DOHH2 (cell line): ENCODE measurements around the gene HMGN3.

ENCODE experiments used
- H3F3A ChIP-seq: fragments of 200-600 bp; sonication (generic), shearing (Covaris generic); 2 replicates; pipeline ENCODE4 v1.6.0; 2016; ENCODE audit warnings: antibody characterized with exemption, mild to moderate bottlenecking; ENCODE audit not compliant: control insufficient read depth, insufficient read depth
- H3K27ac ChIP-seq: fragments of 200-600 bp; sonication (generic); 2 replicates; pipeline ENCODE4 v1.5.1; 2014; ENCODE audit warnings: low read depth, mild to moderate bottlenecking, low read length, moderate library complexity
- H3K27me3 ChIP-seq: fragments of 200-600 bp; sonication (generic); 2 replicates; pipeline ENCODE4 v1.6.1; 2014; ENCODE audit warnings: mild to moderate bottlenecking, low read length, mixed read lengths; ENCODE audit not compliant: control insufficient read depth
- H3K36me3 ChIP-seq: fragments of 200-600 bp; sonication (generic); 2 replicates; pipeline ENCODE4 v1.6.1; 2014; ENCODE audit warnings: mild to moderate bottlenecking, low read length, moderate library complexity, mixed read lengths; ENCODE audit not compliant: control insufficient read depth
- H3K4me1 ChIP-seq: fragments of 200-600 bp; sonication (generic); 2 replicates; pipeline ENCODE4 v1.6.1; 2014; ENCODE audit warnings: mild to moderate bottlenecking, low read length, mixed read lengths; ENCODE audit not compliant: control insufficient read depth
- H3K4me2 ChIP-seq: fragments of 200-600 bp; sonication (generic); 2 replicates; pipeline ENCODE4 v1.6.0; 2014; ENCODE audit warnings: mild to moderate bottlenecking, low read length, moderate library complexity
- H3K4me3 ChIP-seq: fragments of 200-600 bp; sonication (generic); 2 replicates; pipeline ENCODE4 v1.5.1; 2014; ENCODE audit warnings: mild to moderate bottlenecking, low read length, mixed read lengths
- H3K79me2 ChIP-seq: fragments of 200-600 bp; sonication (generic); 2 replicates; pipeline ENCODE4 v1.6.1; 2014; ENCODE audit warnings: mild to moderate bottlenecking, low read length, mixed read lengths; ENCODE audit not compliant: control insufficient read depth
- H3K9me2 ChIP-seq: fragments of 200-600 bp; sonication (generic); replicated peaks from 2 replicates; pipeline ENCODE4 v1.6.1; 2014; ENCODE audit warnings: mild to moderate bottlenecking, low read length, mixed read lengths; ENCODE audit not compliant: control insufficient read depth
- H3K9me3 ChIP-seq: fragments of 200-600 bp; sonication (generic); 2 replicates; pipeline ENCODE4 v1.6.1; 2014; ENCODE audit warnings: antibody characterized with exemption, low read length, mixed read lengths; ENCODE audit not compliant: control insufficient read depth, insufficient read depth
- H4K20me1 ChIP-seq: fragments of 200-600 bp; sonication (generic); 2 replicates; pipeline ENCODE4 v1.6.0; 2014; ENCODE audit warnings: low read depth, mild to moderate bottlenecking, antibody characterized with exemption, low read length, moderate library complexity; ENCODE audit not compliant: control insufficient read depth, insufficient read depth
- EZH2phosphoT487 ChIP-seq: fragments of 200-600 bp; sonication (generic); IDR thresholded peaks from 2 replicates; pipeline ENCODE4 v1.6.1; 2017; ENCODE audit warnings: borderline replicate concordance, mild to moderate bottlenecking, antibody characterized with exemption, low read length, moderate library complexity, mixed read lengths
- TF ChIP-seq, protein P1 (sequence below): fragments of 200-600 bp; sonication (generic); IDR thresholded peaks from one replicate; pipeline ENCODE4 v1.5.1; 2014; ENCODE audit warnings: antibody characterized with exemption, mild to moderate bottlenecking, low read depth, low read length; ENCODE audit not compliant: poor library complexity, severe bottlenecking

HMGN3 gene

DNA sequence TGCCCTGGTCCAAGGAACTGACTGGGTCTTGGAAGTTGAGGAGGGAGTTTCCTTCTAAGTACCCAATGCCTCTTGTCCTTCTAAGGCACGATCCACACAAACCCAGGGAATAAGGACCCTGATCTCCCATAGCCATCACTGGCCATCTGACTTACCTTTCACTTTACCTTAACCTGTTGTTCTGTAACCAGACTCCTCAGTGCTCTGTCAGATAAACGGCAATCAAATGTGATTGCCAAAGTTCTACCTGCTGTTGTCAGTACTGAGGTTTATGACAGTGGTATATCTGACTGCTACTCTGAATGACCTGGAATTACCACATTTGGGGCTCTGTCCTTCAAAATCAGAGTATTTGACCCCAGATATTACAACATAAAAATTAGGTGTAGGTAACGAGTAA is 49.8 kb downstream of the HMGN3 start:
- Histone ChIP-seq H3K9me2 (no peaks in the 10 kb centered on the region), H3K4me2 (no peak overlapping the region), H3K4me3 (no peak overlapping the region), H4K20me1 (no peaks in the 10 kb centered on the region), H3K27ac (no peak overlapping the region), H3K9me3 (no peaks in the 10 kb centered on the region), H3F3A (no peaks in the 10 kb centered on the region), H3K79me2 (no peaks in the 10 kb centered on the region), H3K36me3 (no peaks in the 10 kb centered on the region), H3K4me1 (no peaks in the 10 kb centered on the region), H3K27me3 (peaks cover 14% of the 10 kb centered on the region)
- TF ChIP-seq, protein P1, sequence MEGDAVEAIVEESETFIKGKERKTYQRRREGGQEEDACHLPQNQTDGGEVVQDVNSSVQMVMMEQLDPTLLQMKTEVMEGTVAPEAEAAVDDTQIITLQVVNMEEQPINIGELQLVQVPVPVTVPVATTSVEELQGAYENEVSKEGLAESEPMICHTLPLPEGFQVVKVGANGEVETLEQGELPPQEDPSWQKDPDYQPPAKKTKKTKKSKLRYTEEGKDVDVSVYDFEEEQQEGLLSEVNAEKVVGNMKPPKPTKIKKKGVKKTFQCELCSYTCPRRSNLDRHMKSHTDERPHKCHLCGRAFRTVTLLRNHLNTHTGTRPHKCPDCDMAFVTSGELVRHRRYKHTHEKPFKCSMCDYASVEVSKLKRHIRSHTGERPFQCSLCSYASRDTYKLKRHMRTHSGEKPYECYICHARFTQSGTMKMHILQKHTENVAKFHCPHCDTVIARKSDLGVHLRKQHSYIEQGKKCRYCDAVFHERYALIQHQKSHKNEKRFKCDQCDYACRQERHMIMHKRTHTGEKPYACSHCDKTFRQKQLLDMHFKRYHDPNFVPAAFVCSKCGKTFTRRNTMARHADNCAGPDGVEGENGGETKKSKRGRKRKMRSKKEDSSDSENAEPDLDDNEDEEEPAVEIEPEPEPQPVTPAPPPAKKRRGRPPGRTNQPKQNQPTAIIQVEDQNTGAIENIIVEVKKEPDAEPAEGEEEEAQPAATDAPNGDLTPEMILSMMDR: no peak
- no peak for TF ChIP-seq EZH2phosphoT487

GRCh38 chr6:79184086-79184485 is 50.4 kb downstream of the HMGN3 start:
- Histone ChIP-seq H3K4me2 (no peak overlapping the region), H3K4me1 (no peaks in the 10 kb centered on the region), H4K20me1 (no peaks in the 10 kb centered on the region)

DNA sequence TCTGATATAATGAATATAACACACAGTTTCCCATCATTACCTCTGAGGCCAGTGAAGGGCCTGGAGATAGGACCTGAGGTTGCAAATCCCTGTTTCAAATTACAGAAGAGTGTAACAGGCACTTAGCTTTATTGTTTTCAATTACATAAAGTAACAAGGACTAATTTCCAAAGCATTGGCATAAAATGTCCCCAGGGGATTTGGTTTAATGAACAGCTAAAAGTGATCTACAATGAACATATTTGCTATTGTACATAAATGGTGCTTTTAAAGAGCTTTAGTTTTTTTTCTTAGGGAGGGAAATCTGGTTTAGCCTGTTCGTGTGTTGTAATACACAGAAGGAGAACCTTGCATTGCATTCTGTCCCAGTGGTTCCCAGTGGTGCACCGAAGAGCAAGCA is 54.4 kb downstream of the HMGN3 start:
- H3K9me2 ChIP-seq: no peaks in the 10 kb centered on the region
- TF ChIP-seq, protein P1: no peak
- no peak for TF ChIP-seq EZH2phosphoT487
- no peak overlapping the region for H3K27ac ChIP-seq
- no peak overlapping the region for H3K4me3 ChIP-seq
- no peaks in the 10 kb centered on the region for H4K20me1 ChIP-seq
- H3F3A ChIP-seq: no peaks in the 10 kb centered on the region
- H3K79me2 ChIP-seq: no peaks in the 10 kb centered on the region
- no peaks in the 10 kb centered on the region for H3K9me3 ChIP-seq
- H3K4me1 ChIP-seq: no peaks in the 10 kb centered on the region
- H3K4me2 ChIP-seq: no peak overlapping the region
- H3K36me3 ChIP-seq: no peaks in the 10 kb centered on the region
- H3K27me3 ChIP-seq: peaks cover 9% of the 10 kb centered on the region

More at GRCh38 chr6:79184086-79184485, 50.4 kb downstream of the HMGN3 start:
- Histone ChIP-seq H3K9me2 (no peaks in the 10 kb centered on the region), H3K27me3 (peaks cover 14% of the 10 kb centered on the region), H3K79me2 (no peaks in the 10 kb centered on the region), H3K36me3 (no peaks in the 10 kb centered on the region), H3F3A (no peaks in the 10 kb centered on the region), H3K4me3 (no peak overlapping the region), H3K27ac (no peak overlapping the region), H3K9me3 (no peaks in the 10 kb centered on the region)
- TF ChIP-seq, protein P1: no peak
- TF ChIP-seq EZH2phosphoT487: no peak

DNA sequence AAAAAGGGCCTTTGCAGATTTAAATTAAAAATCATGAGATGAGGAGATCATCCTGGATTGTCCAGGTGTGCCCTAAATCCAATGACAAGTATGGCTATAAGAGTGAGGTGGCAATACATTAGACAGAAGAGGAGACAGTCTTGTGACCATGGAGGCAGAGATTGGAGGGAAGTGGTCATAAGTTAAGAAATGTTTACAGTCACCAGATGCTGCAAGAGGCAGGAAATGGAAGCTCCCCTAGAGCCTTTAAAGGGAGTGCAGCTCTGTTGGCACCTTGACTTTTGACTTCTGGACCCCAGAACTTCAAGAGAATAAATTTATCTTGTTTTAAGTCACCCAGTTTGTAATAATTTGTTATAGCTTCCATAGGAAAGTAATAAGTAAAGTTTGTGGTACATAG is 61.1 kb downstream of the HMGN3 start:
- H3K4me1 ChIP-seq: no peaks in the 10 kb centered on the region
- H3K9me2 ChIP-seq: no peaks in the 10 kb centered on the region
- no peak overlapping the region for H3K4me2 ChIP-seq
- no peaks in the 10 kb centered on the region for H3K79me2 ChIP-seq
- TF ChIP-seq, protein P1: no peak
- TF ChIP-seq EZH2phosphoT487: no peak
- no peak overlapping the region for H3K4me3 ChIP-seq
- no peaks in the 10 kb centered on the region for H3K9me3 ChIP-seq
- H4K20me1 ChIP-seq: no peaks in the 10 kb centered on the region
- no peaks in the 10 kb centered on the region for H3F3A ChIP-seq
- H3K27ac ChIP-seq: no peak overlapping the region
- no peaks in the 10 kb centered on the region for H3K36me3 ChIP-seq
- H3K27me3 ChIP-seq: no peaks in the 10 kb centered on the region
